ENCODE results near the gene TCF23. TPM values are rescaled to one million over a fixed set of nuclear protein-coding genes. Genes with fewer than 3 reads are reported as not detected.

TCF23 gene
- total RNA-seq, 4 donors from 2014 or later: 0.13 TPM; not detected in 3

DNA sequence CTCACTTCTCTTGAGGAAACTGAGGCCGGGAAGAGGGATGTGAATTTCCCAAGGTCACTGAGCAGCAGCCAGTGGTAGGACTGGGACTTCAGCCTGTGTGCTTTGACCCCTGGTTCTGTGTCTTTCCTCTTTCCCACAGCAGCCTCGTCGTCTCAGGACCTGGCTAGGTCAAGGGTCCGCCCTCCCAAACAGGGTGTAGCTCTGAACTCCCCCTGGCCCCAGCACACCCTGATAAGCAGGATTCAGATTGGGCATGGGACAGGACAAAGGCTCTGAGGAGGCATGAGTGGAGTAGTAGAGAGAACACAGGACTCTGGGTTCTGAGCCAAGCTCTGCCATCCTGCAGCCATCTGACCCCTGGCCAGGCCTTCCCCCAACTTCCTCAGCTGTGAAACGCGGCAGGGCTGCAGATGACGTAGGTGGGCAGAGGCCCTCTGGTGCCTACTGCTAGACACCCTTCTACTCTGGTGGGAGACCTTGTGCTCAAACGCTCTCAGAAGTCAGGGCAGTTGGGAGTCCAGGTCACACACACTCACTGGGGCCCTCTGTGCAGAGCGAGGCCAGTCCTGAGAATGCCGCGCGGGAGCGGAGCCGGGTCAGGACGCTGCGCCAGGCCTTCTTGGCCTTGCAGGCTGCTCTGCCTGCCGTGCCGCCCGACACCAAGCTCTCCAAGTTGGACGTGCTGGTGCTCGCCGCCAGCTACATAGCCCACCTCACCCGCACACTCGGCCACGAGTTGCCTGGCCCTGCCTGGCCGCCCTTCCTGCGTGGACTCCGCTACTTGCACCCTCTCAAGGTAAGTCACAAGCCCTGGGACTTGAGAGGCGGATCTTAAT, 984 bp downstream of the TCF23 start:
- no peak overlapping the region for H3K27ac ChIP-seq
- TF ChIP-seq POLR2AphosphoS5 (IDR thresholded peaks at IDR 0.05) (no peak), POLR2A (IDR thresholded peaks at IDR 0.05) (no peak), EP300 (IDR thresholded peaks at IDR 0.05) (no peak)
- TF ChIP-seq, protein P1, sequence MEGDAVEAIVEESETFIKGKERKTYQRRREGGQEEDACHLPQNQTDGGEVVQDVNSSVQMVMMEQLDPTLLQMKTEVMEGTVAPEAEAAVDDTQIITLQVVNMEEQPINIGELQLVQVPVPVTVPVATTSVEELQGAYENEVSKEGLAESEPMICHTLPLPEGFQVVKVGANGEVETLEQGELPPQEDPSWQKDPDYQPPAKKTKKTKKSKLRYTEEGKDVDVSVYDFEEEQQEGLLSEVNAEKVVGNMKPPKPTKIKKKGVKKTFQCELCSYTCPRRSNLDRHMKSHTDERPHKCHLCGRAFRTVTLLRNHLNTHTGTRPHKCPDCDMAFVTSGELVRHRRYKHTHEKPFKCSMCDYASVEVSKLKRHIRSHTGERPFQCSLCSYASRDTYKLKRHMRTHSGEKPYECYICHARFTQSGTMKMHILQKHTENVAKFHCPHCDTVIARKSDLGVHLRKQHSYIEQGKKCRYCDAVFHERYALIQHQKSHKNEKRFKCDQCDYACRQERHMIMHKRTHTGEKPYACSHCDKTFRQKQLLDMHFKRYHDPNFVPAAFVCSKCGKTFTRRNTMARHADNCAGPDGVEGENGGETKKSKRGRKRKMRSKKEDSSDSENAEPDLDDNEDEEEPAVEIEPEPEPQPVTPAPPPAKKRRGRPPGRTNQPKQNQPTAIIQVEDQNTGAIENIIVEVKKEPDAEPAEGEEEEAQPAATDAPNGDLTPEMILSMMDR (IDR thresholded peaks at IDR 0.05): no peak
- WGBS, 2 donors (ENCODE audit: low coverage in 1 of 2): 100% methylated on average over 1 to 5 of the region's 29 CpGs
- H3K9me3 ChIP-seq: no peaks in the 10 kb centered on the region
- H3K4me1 ChIP-seq: no peaks in the 10 kb centered on the region
- H3K36me3 ChIP-seq: no peaks in the 10 kb centered on the region
- H3K27me3 ChIP-seq: peaks cover 18% of the 10 kb centered on the region
- H3K4me3 ChIP-seq: no peak overlapping the region
- no peak for ATAC-seq

GRCh38 chr2:27150639-27151230, 1.9 kb downstream of the TCF23 start:
- peaks cover 18% of the 10 kb centered on the region for H3K27me3 ChIP-seq
- no peaks in the 10 kb centered on the region for H3K4me1 ChIP-seq
- H3K4me3 ChIP-seq: no peak overlapping the region
- H3K36me3 ChIP-seq: no peaks in the 10 kb centered on the region
- no peak for ATAC-seq
- no peaks in the 10 kb centered on the region for H3K9me3 ChIP-seq
- H3K27ac ChIP-seq: no peak overlapping the region
- WGBS, 2 donors (ENCODE audit: low coverage in 1 of 2): 69 to 75% methylated on average over 7 to 8 of the region's 8 CpGs
- TF ChIP-seq POLR2AphosphoS5 (IDR thresholded peaks at IDR 0.05) (no peak), EP300 (IDR thresholded peaks at IDR 0.05) (no peak), POLR2A (IDR thresholded peaks at IDR 0.05) (no peak)
- TF ChIP-seq, protein P1 (IDR thresholded peaks at IDR 0.05): no peak

GRCh38 chr2:27152102-27152795, 3.4 kb downstream of the TCF23 start:
- Histone ChIP-seq H3K36me3 (no peaks in the 10 kb centered on the region), H3K4me3 (no peak overlapping the region), H3K27ac (no peak overlapping the region), H3K27me3 (peaks cover 18% of the 10 kb centered on the region), H3K9me3 (no peaks in the 10 kb centered on the region), H3K4me1 (no peaks in the 10 kb centered on the region)
- no peak for ATAC-seq
- no peak for TF ChIP-seq POLR2AphosphoS5 (IDR thresholded peaks at IDR 0.05)
- TF ChIP-seq POLR2A (IDR thresholded peaks at IDR 0.05): no peak
- TF ChIP-seq EP300 (IDR thresholded peaks at IDR 0.05): no peak
- TF ChIP-seq, protein P1 (IDR thresholded peaks at IDR 0.05): no peak
- WGBS, 2 donors (ENCODE audit: low coverage in 1 of 2): 93% methylated on average over 5 of the region's 8 CpGs; no CpG with 5 or more reads in 1 of the 2 donors

DNA sequence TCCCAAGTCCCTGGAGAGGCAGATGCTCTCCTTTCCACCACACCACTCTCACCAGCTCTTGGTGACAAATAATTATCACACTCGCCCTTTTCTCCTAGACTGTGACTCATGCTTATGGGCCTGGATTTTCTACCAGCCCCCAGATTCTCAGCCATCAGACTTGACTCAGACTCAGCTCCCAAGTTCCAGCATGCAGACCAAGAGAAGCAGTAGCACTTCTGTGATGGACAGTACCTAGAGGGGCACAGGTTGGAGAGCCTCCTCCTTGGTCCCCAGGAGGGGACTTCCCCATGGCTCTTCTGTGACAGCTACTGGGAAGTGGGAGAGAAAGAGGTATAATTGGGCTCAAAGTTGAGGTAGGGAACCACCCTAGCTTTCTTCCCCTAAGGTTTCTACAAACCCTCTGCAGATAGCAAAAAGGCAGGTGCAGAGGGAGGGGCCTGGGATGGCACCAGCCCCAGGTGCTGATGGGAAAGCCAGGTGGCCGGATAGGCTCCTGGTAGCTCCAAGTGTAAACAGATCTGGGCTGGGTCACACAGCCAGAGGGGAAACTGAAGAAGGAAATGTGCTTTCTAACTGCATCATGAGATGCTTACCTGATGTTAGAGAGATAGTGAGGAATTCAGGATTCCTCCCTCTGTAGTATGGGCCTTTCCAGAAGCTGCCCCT, 4.1 kb downstream of the TCF23 start:
- Histone ChIP-seq H3K27ac (no peak overlapping the region), H3K36me3 (no peaks in the 10 kb centered on the region), H3K9me3 (no peaks in the 10 kb centered on the region), H3K4me3 (no peak overlapping the region), H3K4me1 (no peaks in the 10 kb centered on the region), H3K27me3 (peaks cover 18% of the 10 kb centered on the region)
- TF ChIP-seq EP300 (IDR thresholded peaks at IDR 0.05) (no peak), POLR2AphosphoS5 (IDR thresholded peaks at IDR 0.05) (no peak), POLR2A (IDR thresholded peaks at IDR 0.05) (no peak)
- TF ChIP-seq, protein P1 (IDR thresholded peaks at IDR 0.05): no peak
- ATAC-seq: no peak
- WGBS, 2 donors (ENCODE audit: low coverage in 1 of 2): 90% methylated on average over 2 of the region's 2 CpGs; no CpG with 5 or more reads in 1 of the 2 donors

Data from gastroesophageal sphincter (tissue), 4 donors.